HG03378 (cell line): Measurements from ENCODE around the gene OR8B2.
"Not testable (repeated sequence)": the region's sequence is repeated elsewhere in the genome, so short reads cannot be mapped to it uniquely, and the experiment has no call there.

Source experiments
- ATAC-seq: cut with Tn5 transposase; IDR thresholded peaks from one replicate; pipeline ENCODE4 v1.9.1; 2021; ENCODE audit warnings: mild to moderate bottlenecking, moderate library complexity; ENCODE audit not compliant: unreplicated experiment

The OR8B2 gene

GRCh38 chr11:124384399-124384798 is at the start of gene OR8B2:
OR8B2 (minus strand) TSS chr11:124384499; CDS start chr11:124383343, 1,156 bp downstream.
- no peak for ATAC-seq

DNA sequence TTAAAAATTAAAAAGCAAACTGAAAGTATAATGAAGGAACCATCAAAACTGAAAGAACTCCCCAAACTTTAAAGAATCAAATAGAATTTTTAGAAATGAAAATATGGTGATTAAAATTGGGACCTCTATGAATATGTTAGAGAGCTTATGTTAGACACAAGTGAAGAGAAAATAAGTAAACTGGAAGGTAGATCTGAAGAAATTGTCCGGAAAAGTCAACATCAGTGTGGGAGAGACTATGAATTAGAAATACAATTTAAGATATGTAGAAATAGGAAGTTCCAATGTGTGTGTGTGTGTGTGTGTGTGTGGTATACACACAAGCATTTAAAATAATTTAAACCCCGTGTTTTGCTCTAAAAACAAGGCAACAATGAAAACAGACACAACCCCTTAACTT is 45.3 kb upstream of the OR8B2 start:
- ATAC-seq = no peak

GRCh38 chr11:124424384-124424921 is 40.2 kb upstream of the OR8B2 start, which contains the start of gene OR8B4:
OR8B4 (minus strand) TSS chr11:124424871; CDS start chr11:124424871, 0 bp downstream.
- ATAC-seq = no peak

GRCh38 chr11:124421043-124421442 is 36.7 kb upstream of the OR8B2 start:
- ATAC-seq = no peak

DNA sequence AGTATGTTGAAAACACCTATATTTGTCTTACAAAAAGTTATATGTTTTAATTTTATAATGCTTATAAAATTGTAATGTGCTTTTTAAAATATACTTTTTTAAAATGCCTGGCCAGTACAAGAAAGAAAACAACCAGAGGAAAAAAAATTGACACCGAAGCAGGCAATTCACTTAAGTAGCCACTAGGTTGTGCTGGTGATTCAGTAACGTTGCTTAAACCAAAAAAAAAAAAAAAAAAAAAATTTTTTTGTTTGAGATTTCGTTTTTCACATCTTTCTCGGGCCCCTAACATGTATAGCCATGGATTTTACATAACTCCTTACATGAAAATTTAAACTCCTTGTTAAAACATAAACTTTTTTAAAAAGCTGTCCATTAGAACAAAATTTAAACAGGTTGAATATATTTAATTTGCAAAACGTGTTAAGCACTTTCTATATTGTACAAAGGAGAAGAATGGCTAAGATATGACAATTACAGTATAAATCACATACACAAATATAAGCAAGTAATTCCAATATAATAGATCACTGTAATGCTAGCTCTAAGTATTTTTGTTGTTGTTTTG is 31.1 kb upstream of the OR8B2 start:
- no peak for ATAC-seq

DNA sequence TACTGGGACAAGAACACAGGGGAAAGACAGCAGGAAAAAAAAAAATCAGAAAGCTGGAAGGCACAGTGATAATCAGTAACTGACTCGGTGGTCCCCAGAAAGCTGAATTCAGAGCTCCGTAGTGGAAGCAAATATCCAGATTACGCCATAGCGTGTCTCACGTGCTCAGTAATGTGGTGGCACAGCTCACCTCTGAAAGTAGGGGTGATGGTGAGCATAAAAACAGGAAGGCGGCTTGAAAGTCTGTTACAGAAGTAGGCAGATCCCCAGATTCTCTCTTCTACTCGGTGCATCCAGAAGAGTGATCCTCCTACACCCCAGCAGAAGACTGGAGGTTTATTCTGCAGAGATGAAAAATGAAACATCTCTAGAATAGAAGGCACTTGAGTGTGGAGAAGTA is 25.6 kb upstream of the OR8B2 start:
- ATAC-seq = no peak

DNA sequence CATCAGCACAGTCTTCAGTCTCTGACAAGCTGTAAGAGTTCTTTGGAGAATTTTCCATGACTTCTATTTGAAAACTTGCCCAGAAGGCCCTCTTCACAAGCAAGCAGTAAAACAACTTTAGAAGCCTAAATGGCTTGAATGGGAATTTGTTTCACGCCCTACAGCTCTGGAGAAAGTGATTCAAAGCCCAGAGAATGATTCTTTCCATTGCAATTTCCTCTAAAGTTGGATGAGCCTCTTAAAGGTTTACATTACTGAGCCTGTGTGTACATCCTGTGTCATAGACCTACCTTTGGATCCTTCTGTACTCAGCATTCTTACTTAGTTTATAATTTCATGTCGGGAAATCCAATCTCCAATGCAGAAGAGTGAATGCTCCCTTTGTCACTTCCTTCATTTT is 21.3 kb upstream of the OR8B2 start:
- no peak for ATAC-seq

- ATAC-seq = not testable (repeated sequence)
Measured at GRCh38 chr11:124403186-124403585, 18.9 kb upstream of the OR8B2 start.

GRCh38 chr11:124402326-124402922 is 18.1 kb upstream of the OR8B2 start:
- ATAC-seq = peak; percentile 83

GRCh38 chr11:124398924-124399323 is 14.6 kb upstream of the OR8B2 start, which contains the start of gene OR8B3:
OR8B3 (minus strand) TSS chr11:124399024; CDS start chr11:124397351, 1,673 bp downstream.
- no peak for ATAC-seq

DNA sequence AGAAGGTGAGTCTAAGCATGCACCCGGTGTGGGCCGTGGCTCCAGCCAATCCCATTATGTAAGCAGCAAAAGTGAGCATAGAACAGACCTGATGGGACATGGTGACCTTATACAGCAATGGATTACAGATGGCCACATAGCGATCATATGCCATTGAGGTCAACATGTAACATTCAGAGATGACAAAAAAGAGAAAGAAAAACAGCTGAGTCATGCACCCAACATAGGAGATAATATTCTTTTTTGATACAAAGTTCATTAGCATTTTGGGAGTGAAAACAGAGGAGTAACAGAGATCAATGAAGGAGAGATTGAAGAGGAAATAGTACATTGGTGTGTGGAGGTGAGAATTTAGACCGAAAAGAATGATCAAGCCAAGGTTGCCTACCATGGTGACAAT is 12.5 kb upstream of the OR8B2 start:
- ATAC-seq = not testable (repeated sequence)

DNA sequence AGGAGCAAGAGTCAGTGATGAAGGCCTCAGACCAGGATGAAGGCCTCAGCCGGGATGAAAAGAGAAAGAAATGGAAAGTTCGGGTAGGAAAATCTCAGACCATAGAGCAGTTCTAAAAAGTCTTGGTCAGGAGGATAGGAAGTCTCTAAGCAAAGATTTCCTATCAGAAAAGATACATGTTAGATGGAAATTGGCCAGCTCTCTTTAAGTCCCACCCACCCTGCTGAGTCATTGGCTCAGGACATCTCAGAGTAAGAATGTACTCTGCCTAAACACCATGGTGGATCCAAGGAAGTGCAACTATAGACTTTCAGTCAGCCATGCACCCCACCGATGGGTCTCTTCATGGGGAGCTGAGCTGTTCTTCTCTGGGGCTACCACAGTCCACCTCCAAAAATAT is 10.1 kb upstream of the OR8B2 start:
- no peak for ATAC-seq

DNA sequence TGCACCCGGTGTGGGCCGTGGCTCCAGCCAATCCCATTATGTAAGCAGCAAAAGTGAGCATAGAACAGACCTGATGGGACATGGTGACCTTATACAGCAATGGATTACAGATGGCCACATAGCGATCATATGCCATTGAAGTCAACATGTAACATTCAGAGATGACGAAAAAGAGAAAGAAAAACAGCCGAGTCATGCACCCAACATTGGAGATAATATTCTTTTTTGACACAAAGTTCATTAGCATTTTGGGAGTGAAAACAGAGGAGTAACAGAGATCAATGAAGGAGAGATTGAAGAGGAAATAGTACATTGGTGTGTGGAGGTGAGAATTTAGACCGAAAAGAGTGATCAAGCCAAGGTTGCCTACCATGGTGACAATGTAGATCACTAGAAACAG is 1.4 kb downstream of the OR8B2 start:
- ATAC-seq = not testable (repeated sequence)

GRCh38 chr11:124380585-124380984 is 3.7 kb downstream of the OR8B2 start:
- no peak for ATAC-seq

DNA sequence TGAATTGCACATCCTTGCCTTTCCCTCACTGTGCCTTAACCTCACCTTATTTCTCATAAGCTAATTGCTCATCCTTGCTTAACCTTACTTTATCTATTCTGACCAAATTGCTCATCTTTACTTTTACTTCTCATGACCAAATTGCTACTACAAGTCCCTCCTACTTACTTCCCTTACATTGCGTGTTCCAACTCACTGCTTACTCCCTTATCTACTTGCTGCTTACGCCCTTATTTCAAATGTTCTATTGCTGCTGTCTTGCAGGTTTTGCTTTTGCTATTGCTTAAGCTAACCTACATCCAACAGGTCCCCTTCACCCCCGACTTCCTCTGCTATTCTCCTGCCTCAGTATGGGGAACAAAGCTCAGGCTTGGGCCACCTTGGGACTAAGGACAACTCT is 8.0 kb downstream of the OR8B2 start:
- ATAC-seq = no peak

- no peak for ATAC-seq
Measured at GRCh38 chr11:124359566-124359965, 24.7 kb downstream of the OR8B2 start.

DNA sequence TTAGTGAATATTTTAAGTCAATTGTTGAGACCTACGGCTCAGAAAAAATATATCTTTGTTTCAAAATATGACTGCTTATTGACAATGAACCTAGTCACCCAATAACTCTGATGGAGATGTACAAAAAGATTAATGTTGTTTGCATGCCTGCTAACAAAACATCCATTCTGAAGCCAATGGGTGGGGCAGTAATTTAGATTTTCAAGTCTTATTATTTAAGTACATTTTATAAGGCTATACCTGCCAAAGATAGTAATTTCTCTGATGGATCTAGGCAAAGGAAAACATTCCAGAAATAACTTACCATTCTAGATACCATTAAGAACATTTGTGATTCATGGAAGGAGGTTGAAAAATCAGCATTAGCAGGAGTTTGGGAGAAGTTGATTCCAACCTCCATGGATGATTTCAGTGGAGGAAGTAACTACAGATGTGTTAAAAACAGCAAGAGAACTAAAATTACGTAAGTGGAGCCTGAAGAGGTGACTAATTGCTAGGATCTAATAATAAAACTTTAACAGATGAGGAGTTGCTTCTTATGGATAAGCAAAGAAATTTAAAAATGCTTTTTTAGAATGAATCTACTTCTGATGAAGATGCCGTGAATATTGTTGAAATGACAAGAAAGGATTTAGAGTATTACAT is 37.9 kb downstream of the OR8B2 start:
- no peak for ATAC-seq

- no peak for ATAC-seq
Measured at GRCh38 chr11:124344346-124344745, 40.0 kb downstream of the OR8B2 start.

DNA sequence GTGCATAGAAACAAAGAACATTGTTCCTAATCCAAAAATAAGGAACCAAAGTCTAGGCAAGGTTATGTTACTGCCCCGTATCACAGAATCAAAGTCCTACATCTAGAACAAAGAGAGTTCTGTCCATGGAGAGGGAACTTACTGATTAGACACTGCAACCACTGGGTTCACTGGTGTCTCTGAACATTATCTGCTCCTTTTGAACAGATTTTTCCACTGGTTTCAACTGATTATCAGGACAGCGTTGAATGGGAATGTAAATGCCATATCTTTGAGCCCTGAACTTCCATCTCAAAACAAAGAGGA is 44.2 kb downstream of the OR8B2 start:
- ATAC-seq = no peak

DNA sequence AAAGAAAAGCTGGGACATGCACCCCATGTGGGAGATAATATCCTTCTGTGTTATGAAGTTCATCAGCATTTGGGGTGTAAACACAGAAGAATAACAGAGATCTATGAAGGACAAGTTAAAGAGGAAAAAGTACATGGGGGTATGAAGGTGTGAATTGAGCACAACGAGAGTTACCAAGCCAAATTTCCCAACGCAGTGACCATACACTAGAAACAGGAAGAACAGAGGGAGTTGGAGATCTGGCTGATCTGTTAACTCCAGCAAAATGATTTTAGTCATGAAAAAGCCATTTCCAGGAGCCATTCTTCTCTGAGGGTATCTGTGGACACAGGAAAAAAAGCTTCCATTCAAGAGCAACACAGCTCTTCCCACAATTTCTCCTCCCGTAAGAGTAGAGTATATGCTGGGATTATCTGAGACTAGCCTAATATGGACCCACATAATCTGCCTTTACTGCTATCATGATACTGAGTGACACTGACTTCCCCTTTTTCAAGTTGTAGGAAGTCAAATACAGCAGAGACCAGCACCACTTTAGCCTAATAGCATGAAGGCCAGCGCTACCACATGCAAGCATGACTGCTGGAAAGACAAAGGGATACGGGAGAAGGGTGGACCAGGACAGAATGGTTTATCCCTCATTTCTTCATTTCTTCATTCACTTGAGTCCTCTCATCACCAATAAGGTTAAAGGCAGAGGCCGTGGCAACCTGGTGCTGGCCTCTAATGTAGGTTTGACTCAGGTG is 44.7 kb downstream of the OR8B2 start:
- no peak for ATAC-seq
